PC-9 (cell line): ENCODE data around the gene GABRG3.

Experiments
- CTCF ChIP-seq: fragments of 200-600 bp; sonication (generic); conservative IDR thresholded peaks from 2 replicates; pipeline ENCODE4 v1.6.1; 2017; ENCODE audit warnings: mixed run types, antibody characterized with exemption, mild to moderate bottlenecking, moderate library complexity
- EZH2 ChIP-seq: fragments of 200-600 bp; sonication (generic); IDR thresholded peaks from 2 replicates; pipeline ENCODE4 v1.8.0; 2017; ENCODE audit warnings: antibody characterized with exemption, low read depth

- TF ChIP-seq EZH2: no peak
- no peak for TF ChIP-seq CTCF
These were observed 150.7 kb downstream of the GABRG3 start for GRCh38 chr15:27121672-27122071.
